HG03460 (cell line): ENCODE measurements around the gene IL20RB.
"Not testable (repeated sequence)": the region's sequence is repeated elsewhere in the genome, so short reads cannot be mapped to it uniquely, and the experiment has no call there.

ENCODE experiments used
- ATAC-seq: cut with Tn5 transposase; IDR thresholded peaks from one replicate; pipeline ENCODE4 v1.9.1; 2021; ENCODE audit not compliant: unreplicated experiment

The IL20RB gene

GRCh38 chr3:136982520-136983138, 24.8 kb downstream of the IL20RB start:
- ATAC-seq, result no peak

DNA sequence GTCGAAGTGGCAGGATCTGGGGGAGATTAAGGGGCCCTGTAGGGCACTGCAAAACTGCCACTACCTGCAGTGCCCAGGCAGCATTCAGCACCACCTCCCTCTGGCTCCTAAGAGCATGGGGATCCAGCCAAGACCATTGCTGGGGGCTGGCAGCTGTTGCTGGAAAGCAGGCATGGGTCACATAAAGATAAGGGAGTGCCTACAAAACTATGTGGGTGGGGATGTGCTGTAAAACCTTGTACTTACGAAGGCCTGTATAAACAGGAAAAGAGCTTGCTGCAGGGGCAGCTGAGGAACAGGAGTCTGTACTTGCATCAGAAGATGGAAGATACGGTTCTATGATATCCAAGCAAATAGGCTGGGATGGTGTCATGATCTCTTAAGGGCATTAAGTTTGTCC, 27.1 kb downstream of the IL20RB start:
- ATAC-seq, result no peak

GRCh38 chr3:136987398-136987980, 29.7 kb downstream of the IL20RB start:
- not testable (repeated sequence) for ATAC-seq

DNA sequence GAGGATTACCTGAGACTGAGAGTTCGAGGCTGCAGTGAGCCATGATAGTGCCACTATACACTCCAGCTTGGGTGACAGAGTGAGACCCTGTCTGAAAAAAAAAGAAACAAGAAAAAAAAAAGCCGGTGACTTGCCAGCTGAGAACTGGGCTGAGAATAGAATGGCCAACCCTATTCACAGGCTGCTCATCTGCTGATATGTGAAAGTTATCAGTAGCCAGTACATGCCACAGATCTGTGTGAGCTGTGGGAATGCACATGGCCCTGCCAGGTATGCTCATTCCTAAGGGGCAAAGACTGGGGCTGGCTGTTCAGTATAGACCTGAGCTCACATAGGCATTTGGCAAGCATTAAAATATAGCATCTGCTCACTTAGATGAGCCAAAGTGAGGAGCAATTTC, 30.9 kb downstream of the IL20RB start:
- no peak for ATAC-seq

DNA sequence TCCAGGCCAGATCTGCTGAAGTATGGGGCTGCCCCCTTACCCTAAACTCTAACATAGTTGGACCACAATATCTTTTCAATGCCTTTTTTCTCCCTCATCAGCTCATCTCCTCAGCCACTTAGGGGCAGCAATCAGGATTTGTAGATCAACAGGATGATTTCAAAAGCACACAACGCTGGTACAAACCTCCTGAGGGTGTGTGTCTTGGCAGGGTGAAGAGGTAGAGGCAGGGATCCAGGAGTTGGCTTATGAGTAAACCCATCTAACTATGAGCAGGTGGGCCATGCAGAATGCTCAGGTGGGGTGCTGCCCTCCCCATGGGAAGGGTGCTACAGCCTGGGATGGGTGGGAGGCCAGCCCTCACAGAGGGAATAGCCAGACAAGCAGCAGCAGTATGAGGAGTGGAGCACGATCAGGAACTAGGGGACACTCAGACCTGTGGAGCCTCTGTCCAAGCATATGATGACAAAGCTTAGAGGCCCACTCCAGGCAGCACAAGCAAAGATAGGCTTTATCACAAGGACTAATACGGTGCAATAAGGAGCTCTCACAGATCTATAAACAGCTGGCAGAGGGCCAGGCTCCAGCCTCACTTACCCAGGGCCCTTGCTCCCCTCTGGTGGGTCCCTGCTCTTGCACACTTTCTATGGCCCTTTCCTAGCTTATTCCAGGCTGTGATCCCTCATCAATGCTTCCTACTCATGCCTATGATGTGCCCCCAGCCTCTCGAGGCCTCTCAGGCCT, 32.2 kb downstream of the IL20RB start:
- no peak for ATAC-seq

DNA sequence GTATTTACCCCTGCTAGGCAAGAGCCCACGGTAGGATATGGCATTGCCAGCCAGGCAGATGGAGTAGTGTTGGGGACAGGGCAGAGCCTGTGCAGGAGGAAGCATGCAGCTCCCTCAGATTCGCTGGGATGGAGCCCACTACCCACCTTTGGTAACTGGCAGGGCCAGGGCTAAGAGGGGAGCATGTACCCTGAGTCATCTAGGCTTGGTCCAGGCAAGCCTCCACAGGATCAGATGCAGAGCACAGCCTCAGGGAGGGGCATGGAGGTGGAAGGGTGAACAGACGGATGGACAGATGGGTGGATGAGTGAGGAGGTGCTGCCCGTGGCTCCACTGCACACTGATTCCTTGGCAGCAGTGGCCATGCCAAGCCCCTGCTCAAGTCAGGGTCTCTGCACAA, 33.0 kb downstream of the IL20RB start:
- ATAC-seq, result no peak

DNA sequence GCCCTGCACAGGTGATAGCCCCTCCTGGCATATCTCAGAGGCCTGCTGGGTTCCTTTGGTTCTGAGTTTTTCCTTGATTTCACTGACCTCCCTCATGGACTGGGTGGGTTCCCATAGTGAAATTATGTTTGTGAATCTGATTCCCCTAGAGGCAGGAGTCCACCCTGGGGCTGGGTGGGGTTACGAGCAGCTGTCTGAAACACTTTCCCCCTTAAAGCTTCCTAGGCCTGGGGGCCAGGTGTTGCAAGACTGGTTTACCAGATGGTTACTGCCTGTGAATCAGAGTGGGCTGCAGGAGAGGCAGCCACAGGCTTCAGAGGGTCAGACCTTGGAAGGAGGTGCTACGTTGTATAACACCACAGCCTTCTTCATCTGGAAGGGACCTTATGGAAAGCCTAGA, 34.3 kb downstream of the IL20RB start:
- ATAC-seq, result no peak

GRCh38 chr3:136994772-136995516, 37.2 kb downstream of the IL20RB start:
- ATAC-seq, result no peak

DNA sequence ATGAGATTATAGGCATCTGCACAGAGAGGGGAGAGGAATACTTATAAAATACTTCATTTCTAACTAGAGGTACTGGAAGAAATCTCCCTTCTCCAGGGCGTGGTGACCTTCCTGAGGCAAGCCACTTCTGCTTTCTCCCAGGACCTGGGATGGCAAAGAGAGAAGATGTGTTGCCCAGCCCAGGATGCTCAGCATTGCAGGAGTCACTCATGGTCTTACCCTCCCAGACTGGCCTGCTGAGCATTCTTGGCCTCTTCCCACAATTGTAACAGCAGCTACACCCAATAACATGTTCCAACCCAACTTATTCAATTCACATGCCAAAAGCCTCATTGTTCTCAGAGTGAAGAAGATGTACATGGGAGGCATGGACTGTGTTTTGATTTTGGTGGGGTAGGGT, 37.9 kb downstream of the IL20RB start:
- ATAC-seq, result no peak

- no peak for ATAC-seq
Measured at GRCh38 chr3:137000039-137000438, 42.3 kb downstream of the IL20RB start.

GRCh38 chr3:137007376-137007775, 49.6 kb downstream of the IL20RB start:
- ATAC-seq, result not testable (repeated sequence)

- no peak for ATAC-seq
Measured at GRCh38 chr3:137008131-137008530, 50.3 kb downstream of the IL20RB start.

DNA sequence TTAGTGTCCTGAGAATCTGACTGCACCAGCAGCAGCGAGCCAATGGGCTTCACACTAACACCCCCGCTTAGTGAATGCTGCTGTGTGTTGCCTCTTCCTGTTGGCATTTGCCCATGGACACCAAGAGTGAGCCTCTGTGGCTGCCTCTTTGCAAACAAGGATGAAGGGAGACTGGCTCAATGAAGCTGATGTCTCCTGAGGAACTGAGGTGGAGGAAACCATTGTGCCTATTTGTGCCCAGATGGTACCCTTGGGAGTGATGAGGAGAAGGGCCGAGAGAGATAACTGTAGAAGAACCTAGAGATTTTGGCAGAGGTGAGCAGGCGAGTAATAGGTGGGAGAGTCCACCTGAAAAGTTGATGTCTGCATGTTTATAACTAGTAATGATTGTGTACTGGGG, 51.2 kb downstream of the IL20RB start:
- ATAC-seq, result no peak

DNA sequence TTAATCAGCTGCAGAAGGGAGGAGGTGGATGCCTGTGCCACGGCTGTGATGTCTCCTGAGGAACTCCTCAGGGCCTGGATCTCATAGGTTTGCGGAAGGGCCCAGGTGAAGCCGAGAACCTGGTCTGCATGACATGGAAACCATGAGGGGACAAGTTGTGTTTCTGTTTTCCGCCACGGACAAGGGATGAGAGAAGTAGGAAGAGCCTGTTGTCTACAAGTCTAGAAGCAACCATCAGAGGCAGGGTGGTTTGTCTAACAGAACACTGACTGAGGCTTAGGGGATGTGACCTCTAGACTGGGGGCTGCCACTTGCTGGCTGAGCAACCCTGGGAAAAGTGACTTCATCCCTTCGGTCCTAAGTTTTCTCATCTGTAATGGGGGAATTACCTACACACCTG, 52.4 kb downstream of the IL20RB start:
- no peak for ATAC-seq

GRCh38 chr3:137011153-137011552, 53.4 kb downstream of the IL20RB start:
- no peak for ATAC-seq

DNA sequence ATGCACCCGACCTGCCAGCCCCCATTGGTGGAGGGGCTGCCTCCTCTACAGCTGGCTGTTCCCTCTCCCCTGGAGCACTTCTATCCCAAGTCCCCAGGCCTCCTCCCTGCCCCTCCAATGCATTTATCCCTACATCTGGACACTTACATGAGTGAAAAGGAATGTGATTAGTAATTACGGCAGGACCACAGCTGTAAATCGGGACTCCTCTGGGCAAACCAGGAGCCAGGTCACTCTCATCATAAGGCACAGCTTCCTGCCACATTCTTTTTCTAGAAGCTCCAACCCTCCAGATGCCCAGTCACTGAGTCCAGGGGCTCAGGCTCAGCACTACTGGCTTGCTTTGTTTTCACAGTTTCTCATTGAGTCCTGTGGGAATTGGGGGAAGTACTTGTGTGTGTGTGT, 54.3 kb downstream of the IL20RB start:
- ATAC-seq, result no peak

DNA sequence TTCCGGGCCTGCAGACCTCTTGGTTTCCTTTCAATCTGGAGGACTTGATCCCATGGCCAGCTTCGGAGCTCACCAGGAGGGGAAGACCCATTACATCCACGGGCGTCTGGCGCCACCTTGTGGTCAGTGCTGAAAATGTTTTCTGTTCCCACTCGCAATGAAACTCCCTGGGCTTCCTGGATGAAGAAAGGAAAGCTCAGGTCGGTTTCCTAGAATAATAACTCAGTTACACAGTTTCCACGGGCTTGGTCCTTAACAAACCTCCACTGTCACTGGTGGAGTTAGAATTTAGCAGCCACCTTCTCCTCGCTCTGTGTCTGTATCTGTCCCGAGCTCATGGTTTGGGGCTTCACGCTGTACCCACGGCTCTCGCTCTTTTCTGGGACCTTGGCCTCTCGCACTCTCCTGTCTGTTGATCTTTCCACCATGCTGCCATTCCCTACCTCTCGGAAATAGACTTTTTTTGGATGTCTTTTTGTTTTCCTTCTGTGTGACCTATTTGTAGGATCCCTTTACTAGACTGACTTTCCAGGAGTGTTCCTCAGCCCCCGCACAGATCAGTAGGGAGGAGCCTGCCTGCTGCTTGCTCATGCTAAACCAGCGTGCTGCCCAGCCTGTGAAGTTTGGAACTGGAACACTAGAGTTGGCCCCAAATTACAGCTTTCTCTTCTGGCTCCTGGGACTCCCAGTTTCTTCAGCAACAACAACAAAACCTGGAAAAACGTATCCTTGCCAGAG, 56.3 kb downstream of the IL20RB start:
- ATAC-seq, result peak; percentile 83

DNA sequence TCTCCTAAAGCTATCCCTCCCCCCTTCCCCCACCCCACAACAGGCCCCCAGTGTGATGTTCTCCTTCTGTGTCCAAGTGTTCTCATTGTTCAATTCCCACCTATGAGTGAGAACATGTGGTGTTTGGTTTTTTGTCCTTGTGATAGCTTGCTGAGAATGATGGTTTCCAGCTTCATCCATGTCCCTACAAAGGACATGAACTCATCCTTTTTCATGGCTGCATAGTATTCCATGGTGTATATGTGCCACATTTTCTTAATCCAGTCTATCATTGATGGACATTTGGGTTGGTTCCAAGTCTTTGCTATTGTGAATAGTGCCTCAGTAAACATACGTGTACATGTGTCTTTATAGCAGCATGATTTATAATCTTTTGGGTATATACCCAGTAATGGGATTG, 59.5 kb downstream of the IL20RB start:
- ATAC-seq, result not testable (repeated sequence)

- ATAC-seq, result no peak
Measured at GRCh38 chr3:137020315-137020714, 62.5 kb downstream of the IL20RB start.

- no peak for ATAC-seq
Measured at GRCh38 chr3:137020888-137021287, 63.1 kb downstream of the IL20RB start.

DNA sequence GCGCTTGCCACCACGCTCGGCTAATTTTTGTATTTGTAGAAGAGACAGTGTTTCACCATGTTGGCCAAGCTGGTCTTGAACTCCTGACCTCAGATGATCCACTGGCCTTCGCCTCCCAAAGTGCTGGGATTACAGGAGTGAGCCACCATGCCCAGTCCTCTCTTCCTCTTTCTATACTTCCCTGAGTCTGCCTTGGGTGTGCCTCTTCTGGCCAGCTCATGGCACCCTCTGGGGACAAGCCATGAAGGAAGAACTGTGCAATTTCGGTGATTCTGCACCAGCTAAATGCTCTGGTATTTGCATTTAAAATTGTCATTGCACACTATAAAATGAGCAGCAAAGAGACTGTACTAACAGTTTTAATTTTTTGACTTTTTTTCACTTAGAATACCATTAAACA, 66.6 kb downstream of the IL20RB start:
- ATAC-seq, result no peak
